ENCODE measurements around the gene CDK4.

GRCh38 chr12:57717131-57717530 is 35.0 kb downstream of the CDK4 start:
- TF ChIP-seq, protein P1, sequence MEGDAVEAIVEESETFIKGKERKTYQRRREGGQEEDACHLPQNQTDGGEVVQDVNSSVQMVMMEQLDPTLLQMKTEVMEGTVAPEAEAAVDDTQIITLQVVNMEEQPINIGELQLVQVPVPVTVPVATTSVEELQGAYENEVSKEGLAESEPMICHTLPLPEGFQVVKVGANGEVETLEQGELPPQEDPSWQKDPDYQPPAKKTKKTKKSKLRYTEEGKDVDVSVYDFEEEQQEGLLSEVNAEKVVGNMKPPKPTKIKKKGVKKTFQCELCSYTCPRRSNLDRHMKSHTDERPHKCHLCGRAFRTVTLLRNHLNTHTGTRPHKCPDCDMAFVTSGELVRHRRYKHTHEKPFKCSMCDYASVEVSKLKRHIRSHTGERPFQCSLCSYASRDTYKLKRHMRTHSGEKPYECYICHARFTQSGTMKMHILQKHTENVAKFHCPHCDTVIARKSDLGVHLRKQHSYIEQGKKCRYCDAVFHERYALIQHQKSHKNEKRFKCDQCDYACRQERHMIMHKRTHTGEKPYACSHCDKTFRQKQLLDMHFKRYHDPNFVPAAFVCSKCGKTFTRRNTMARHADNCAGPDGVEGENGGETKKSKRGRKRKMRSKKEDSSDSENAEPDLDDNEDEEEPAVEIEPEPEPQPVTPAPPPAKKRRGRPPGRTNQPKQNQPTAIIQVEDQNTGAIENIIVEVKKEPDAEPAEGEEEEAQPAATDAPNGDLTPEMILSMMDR (conservative IDR thresholded peaks at IDR 0.05; ENCODE audit: low read depth, low read length) = no peak
- no peak for TF ChIP-seq POLR2A (IDR thresholded peaks at IDR 0.05; ENCODE audit: low read depth, low read length)
- no peak for TF ChIP-seq RAD21 (IDR thresholded peaks at IDR 0.05; ENCODE audit: low read length)
- no peak for TF ChIP-seq MXI1 (IDR thresholded peaks at IDR 0.05; ENCODE audit: borderline replicate concordance, low read depth, low read length)
- TF ChIP-seq SMC3 (IDR thresholded peaks at IDR 0.05; ENCODE audit: low read depth, low read length) = no peak

All from IMR-90 (cell line).